Neural crest cell (in vitro differentiated cells): ENCODE results near the gene CYTH4. TPM values are rescaled to one million over a fixed set of nuclear protein-coding genes. Genes with fewer than 3 reads are reported as not detected.

Source experiments
- DNase-seq: peaks from one replicate; pipeline ENCODE4 v3.0.0; 2021; ENCODE audit warnings: low read depth, mixed read lengths, low spot score
- H3K27ac Mint-ChIP-seq: one replicate; pipeline ENCODE4 v1.8.0; 2021; ENCODE audit warnings: mild to moderate bottlenecking, mixed read lengths; ENCODE audit not compliant: unreplicated experiment
- H3K27me3 Mint-ChIP-seq: 2 replicates; pipeline ENCODE4 v1.8.0; 2021; ENCODE audit warnings: low read depth, mild to moderate bottlenecking, mixed read lengths
- H3K36me3 Mint-ChIP-seq: 2 replicates; pipeline ENCODE4 v1.8.0; 2021; ENCODE audit warnings: low read depth, mild to moderate bottlenecking, mixed read lengths
- H3K4me1 Mint-ChIP-seq: 2 replicates; pipeline ENCODE4 v1.8.0; 2021; ENCODE audit warnings: mixed read lengths
- H3K4me3 Mint-ChIP-seq: one replicate; pipeline ENCODE4 v1.8.0; 2021; ENCODE audit warnings: mild to moderate bottlenecking, mixed read lengths
- H3K9me3 Mint-ChIP-seq: 2 replicates; pipeline ENCODE4 v1.8.0; 2021; ENCODE audit warnings: mixed read lengths
- total RNA-seq: library from RNA; stranded (reverse); gene quantifications from 2 replicates; pipeline ENCODE4 v1.2.1, GENCODE V29; 2021
- TF ChIP-seq, protein P1 (sequence below): fragments of 200-600 bp; sonication (generic); conservative IDR thresholded peaks from 2 replicates; pipeline ENCODE4 v1.5.0; 2021; ENCODE audit warnings: antibody characterized with exemption, mild to moderate bottlenecking

CYTH4 gene
- total RNA-seq, 1 donor from 2014 or later = not detected

DNA sequence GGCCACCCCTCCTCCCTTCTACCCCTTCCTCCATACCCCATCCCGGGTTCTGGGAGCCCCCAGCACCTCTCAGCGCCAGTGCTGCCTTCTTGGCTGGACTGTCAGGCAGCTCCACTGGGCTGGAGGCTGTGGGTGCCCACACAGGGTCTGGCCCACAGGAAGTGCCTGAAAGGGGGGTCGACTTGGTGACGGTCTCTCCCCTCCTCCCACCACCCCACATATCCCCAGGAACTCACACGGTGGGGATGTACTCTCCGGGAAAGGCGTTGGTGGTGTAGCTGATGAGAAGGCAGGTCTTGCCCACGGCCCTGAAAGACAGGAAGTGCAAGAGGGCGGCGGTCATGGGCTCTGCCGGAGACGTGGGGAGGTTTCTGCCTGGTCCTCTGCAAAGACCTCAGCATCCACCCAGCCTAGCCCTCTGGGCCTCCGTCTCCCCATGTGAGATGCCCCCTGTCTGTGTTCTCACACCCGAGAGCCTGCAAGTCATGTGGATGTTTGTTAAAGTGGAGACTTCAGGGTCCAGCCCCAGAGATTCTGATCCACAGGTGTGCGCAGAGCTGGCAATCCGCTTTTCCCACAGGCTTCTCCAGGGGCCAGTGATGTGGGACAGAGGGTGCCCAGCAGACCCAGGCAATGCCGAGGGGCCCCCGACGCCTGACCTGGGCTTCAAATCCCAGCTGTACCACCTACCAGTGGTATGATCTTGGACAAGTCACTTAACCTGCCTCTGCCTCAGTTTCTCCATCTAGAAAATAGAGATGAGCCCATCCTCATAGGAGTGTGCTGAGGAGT lies 40.8 kb upstream of the CYTH4 start:
- TF ChIP-seq, protein P1, sequence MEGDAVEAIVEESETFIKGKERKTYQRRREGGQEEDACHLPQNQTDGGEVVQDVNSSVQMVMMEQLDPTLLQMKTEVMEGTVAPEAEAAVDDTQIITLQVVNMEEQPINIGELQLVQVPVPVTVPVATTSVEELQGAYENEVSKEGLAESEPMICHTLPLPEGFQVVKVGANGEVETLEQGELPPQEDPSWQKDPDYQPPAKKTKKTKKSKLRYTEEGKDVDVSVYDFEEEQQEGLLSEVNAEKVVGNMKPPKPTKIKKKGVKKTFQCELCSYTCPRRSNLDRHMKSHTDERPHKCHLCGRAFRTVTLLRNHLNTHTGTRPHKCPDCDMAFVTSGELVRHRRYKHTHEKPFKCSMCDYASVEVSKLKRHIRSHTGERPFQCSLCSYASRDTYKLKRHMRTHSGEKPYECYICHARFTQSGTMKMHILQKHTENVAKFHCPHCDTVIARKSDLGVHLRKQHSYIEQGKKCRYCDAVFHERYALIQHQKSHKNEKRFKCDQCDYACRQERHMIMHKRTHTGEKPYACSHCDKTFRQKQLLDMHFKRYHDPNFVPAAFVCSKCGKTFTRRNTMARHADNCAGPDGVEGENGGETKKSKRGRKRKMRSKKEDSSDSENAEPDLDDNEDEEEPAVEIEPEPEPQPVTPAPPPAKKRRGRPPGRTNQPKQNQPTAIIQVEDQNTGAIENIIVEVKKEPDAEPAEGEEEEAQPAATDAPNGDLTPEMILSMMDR = no peak
- H3K4me1 Mint-ChIP-seq = peaks cover 6% of the 10 kb centered on the region
- no peaks in the 10 kb centered on the region for H3K9me3 Mint-ChIP-seq
- no peak overlapping the region for H3K27ac Mint-ChIP-seq
- H3K27me3 Mint-ChIP-seq = no peaks in the 10 kb centered on the region
- no peaks in the 10 kb centered on the region for H3K36me3 Mint-ChIP-seq
- no peak overlapping the region for H3K4me3 Mint-ChIP-seq
- no peak for DNase-seq

DNA sequence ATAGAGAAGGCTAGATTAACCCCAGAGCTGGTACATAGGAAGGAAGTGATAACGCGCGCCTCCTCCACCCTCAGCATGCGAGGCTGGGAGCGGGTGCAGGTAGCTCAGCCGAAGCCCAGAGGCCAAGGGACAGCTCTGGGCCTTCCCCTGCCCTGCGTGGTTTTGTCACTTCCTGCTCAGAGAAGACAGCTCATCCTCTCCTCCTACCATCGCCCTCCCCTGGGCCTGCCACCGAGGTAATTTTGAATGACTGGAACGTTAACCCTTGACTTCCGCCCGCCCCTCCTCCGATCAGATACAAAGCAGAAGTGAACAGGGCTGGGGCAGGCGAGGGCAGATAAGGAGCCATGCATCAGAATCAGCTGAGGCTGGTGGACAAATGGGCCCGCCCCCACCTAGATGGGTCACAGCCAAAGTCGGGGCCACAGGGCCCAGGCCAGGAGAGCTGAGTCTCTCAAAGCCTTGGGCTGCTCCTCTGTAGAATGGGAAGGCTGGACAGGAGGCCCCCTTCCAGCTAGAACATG lies 39.9 kb upstream of the CYTH4 start:
- no peaks in the 10 kb centered on the region for H3K36me3 Mint-ChIP-seq

DNA sequence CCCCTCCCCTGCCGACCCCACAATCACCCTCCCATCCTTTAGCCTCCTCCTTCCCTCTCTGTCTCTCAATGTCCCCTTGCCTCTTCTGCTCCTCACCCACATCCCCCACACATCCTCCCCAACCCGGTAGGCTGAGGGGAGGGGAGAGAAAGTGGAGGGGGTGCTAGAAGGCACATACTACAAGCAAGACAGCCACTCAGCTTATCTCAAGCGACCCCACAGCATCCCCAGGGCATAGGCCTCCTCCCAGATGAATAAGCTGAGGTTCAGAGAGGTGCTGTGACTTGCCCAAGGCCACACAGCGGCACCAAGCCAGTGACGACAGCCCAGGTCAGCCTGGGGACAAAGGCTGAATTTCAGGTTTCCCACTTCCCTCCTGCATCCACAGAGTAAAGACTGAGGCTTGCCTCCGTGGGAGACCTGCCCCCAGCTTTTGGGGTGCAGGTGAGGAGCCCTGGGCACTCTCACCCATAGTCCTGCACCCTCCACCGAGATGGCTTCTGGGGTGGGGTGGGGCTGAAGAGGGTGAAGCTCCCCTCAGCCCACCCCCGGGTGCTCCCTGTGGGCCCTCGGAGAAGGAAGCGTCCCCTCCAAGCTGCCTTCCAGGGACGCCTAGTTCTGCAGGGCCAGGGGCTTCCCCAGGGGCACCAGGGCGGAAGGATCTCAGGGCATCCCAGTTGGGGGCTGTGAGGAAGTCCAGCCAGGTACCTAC lies 38.8 kb upstream of the CYTH4 start:
- TF ChIP-seq, protein P1 = no peak
- DNase-seq = no peak
- peaks cover 6% of the 10 kb centered on the region for H3K4me1 Mint-ChIP-seq
- H3K27ac Mint-ChIP-seq = no peak overlapping the region
- no peaks in the 10 kb centered on the region for H3K27me3 Mint-ChIP-seq
- H3K4me3 Mint-ChIP-seq = no peak overlapping the region
- no peaks in the 10 kb centered on the region for H3K9me3 Mint-ChIP-seq
- no peaks in the 10 kb centered on the region for H3K36me3 Mint-ChIP-seq

More for the DNA sequence above, 39.9 kb upstream of the CYTH4 start:
- TF ChIP-seq, protein P1 = no peak
- Mint-ChIP-seq H3K4me1 (peaks cover 6% of the 10 kb centered on the region), H3K9me3 (no peaks in the 10 kb centered on the region), H3K4me3 (no peak overlapping the region), H3K27me3 (no peaks in the 10 kb centered on the region), H3K27ac (peak overlapping the region; percentile 35)
- no peak for DNase-seq

DNA sequence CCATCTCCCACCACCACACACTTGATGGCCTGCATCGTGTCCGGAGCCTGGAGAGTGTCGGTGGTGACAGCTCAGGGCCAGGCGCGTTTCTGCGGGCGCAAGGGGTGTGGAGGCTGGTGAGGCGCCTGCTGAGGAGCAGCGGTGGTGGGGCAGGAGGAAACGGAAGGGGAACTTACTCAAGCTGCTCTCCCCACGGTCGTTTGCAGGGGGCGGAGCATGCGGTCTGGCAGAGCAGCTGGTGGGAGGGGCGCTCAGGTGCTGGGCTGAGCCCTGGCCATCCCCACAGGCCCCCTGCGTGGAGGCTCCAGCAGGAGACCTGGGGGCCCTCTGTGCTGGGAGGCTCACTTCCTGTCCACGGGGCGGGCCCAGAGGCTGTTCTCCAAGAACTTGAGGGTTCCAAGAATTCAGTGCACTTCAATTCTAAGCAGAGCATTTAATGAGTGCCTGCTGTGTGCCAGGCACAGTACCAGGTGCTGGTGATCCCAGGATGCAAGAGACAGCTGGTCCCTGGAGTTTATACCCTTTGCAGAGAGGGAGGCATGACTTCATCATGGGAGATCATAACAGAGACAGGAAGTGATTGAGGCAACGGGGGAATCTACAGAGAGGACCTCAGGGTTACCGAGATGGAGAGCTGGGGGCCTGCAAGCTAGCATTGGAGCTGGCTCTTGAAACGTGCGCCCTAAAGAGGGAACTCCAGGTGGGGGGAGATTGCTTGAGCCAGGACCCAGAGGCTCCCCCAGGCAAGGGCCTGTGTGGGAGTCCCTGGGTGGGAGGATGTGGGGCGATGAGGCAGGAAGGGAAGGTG lies 38.0 kb upstream of the CYTH4 start, which contains the start of gene RAC2:
TSS of gene RAC2 (minus strand) at position 156 of the 808 bp plus-strand sequence. CDS start at position 35, 121 bp downstream.
- H3K9me3 Mint-ChIP-seq = no peaks in the 10 kb centered on the region
- no peak for DNase-seq
- H3K4me1 Mint-ChIP-seq = peaks cover 6% of the 10 kb centered on the region
- H3K36me3 Mint-ChIP-seq = no peaks in the 10 kb centered on the region
- no peak within 1 kb of the TSS for H3K27ac Mint-ChIP-seq
- H3K27me3 Mint-ChIP-seq = no peaks in the 10 kb centered on the region
- H3K4me3 Mint-ChIP-seq = no peak within 1 kb of the TSS
- TF ChIP-seq, protein P1 = no peak
